SK-N-MC (cell line): ENCODE measurements around the gene PRKD1.

Source experiments
- EZH2 ChIP-seq: fragments of 200-600 bp; sonication (generic); IDR thresholded peaks from one replicate; pipeline ENCODE4 v1.6.1; 2017; ENCODE audit warnings: antibody characterized with exemption
- POLR2AphosphoS5 ChIP-seq: IDR thresholded peaks from 2 replicates; pipeline ENCODE4 v1.6.1; 2012; ENCODE audit warnings: mild to moderate bottlenecking, low read depth, low read length, borderline replicate concordance

- TF ChIP-seq POLR2AphosphoS5 (no peak), EZH2 (no peak)
Measured at GRCh38 chr14:29527286-29527685, 400.4 kb downstream of the PRKD1 start.
